ENCODE measurements around the gene DNAH12. TPM values are rescaled to one million over a fixed set of nuclear protein-coding genes. Genes with fewer than 3 reads are reported as not detected.

The DNAH12 gene
- total and polyA plus RNA-seq, 2 donors (not counting 3 experiments of a cell fraction or from before 2014, with no cell fraction given), result 0.06 to 0.20 TPM

- POLR2A ChIA-PET, result no interaction called here
- H3K4me2 ChIP-seq (ENCODE audit: insufficient read depth, low read length), result no peak overlapping the region
- no peak overlapping the region for H3K4me3 ChIP-seq (replicated peaks in 1 of 3; ENCODE audit: insufficient read depth in 1 of 3, low read depth in 1 of 3, low read length in 3 of 3)
- no peaks in the 10 kb centered on the region for H3K4me1 ChIP-seq (ENCODE audit: control insufficient read depth, extremely low read depth, insufficient read depth, low read length)
- CTCF ChIA-PET, result no interaction called here
- intact Hi-C loops (cut with micrococcal nuclease), result no loop called here
- TF ChIP-seq JUN (IDR thresholded peaks at IDR 0.05; ENCODE audit: borderline replicate concordance, insufficient read depth, insufficient read length, low read depth), result no peak
- TF ChIP-seq POLR2AphosphoS5 (IDR thresholded peaks at IDR 0.05; ENCODE audit: insufficient read depth, low read depth, low read length), result no peak
- TF ChIP-seq, protein P1, sequence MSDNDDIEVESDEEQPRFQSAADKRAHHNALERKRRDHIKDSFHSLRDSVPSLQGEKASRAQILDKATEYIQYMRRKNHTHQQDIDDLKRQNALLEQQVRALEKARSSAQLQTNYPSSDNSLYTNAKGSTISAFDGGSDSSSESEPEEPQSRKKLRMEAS (IDR thresholded peaks at IDR 0.05; ENCODE audit: insufficient read depth, insufficient read length), result no peak
- TF ChIP-seq, protein P2, sequence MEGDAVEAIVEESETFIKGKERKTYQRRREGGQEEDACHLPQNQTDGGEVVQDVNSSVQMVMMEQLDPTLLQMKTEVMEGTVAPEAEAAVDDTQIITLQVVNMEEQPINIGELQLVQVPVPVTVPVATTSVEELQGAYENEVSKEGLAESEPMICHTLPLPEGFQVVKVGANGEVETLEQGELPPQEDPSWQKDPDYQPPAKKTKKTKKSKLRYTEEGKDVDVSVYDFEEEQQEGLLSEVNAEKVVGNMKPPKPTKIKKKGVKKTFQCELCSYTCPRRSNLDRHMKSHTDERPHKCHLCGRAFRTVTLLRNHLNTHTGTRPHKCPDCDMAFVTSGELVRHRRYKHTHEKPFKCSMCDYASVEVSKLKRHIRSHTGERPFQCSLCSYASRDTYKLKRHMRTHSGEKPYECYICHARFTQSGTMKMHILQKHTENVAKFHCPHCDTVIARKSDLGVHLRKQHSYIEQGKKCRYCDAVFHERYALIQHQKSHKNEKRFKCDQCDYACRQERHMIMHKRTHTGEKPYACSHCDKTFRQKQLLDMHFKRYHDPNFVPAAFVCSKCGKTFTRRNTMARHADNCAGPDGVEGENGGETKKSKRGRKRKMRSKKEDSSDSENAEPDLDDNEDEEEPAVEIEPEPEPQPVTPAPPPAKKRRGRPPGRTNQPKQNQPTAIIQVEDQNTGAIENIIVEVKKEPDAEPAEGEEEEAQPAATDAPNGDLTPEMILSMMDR (IDR thresholded peaks at IDR 0.05; ENCODE audit: extremely low read depth in 1 of 2, insufficient read depth in 1 of 2, low read depth in 1 of 2, low read length in 2 of 2), result no peak
- no peak for TF ChIP-seq GATA2 (IDR thresholded peaks at IDR 0.05; ENCODE audit: insufficient read depth, insufficient read length, low read depth, low read length)
- TF ChIP-seq MYC (IDR thresholded peaks at IDR 0.05; ENCODE audit: low read depth, low read length), result no peak
- no peak for TF ChIP-seq EZH2 (IDR thresholded peaks at IDR 0.05; ENCODE audit: borderline replicate concordance, low read depth, low read length, severe bottlenecking)
- TF ChIP-seq POLR2A (IDR thresholded peaks at IDR 0.05; ENCODE audit: low read depth, low read length), result no peak
- TF ChIP-seq FOS (IDR thresholded peaks at IDR 0.05; ENCODE audit: borderline replicate concordance, insufficient read depth, low read length), result no peak
- no peak overlapping the region for H2AFZ ChIP-seq (ENCODE audit: low read depth, low read length)
- no peak overlapping the region for H3K9ac ChIP-seq (replicated peaks; ENCODE audit: extremely low read depth, insufficient read depth, low read length)
- dilution Hi-C loops (cut with MboI; ENCODE audit: extremely low pct_ligation_motif_present, low sequenced_read_pairs), result no loop called here
- H3K27me3 ChIP-seq (ENCODE audit: control insufficient read depth in 2 of 2, insufficient read depth in 2 of 2, low read length in 2 of 2), result no peaks in the 10 kb centered on the region
- H3K9me1 ChIP-seq (replicated peaks; ENCODE audit: control insufficient read depth, extremely low read depth, insufficient read depth, low read length), result no peaks in the 10 kb centered on the region
- no peak for FAIRE-seq
- BruUV-seq (replicated peaks), result no TSS peak
- no peak overlapping the region for H3K27ac ChIP-seq (ENCODE audit: insufficient read depth, low read depth, low read length)
- DNase-seq (ENCODE audit: low read depth, low spot score), result no peak
- no peaks in the 10 kb centered on the region for H3K79me2 ChIP-seq (ENCODE audit: control insufficient read depth, insufficient read depth, low read length)
- H3K36me3 ChIP-seq (ENCODE audit: control insufficient read depth in 2 of 2, extremely low read depth in 1 of 2, insufficient read depth in 2 of 2, low read length in 2 of 2), result no peaks in the 10 kb centered on the region
- H3K9me3 ChIP-seq (replicated peaks; ENCODE audit: control insufficient read depth, insufficient read depth, low read length), result no peaks in the 10 kb centered on the region
- H4K20me1 ChIP-seq (replicated peaks; ENCODE audit: control insufficient read depth, extremely low read depth, insufficient read depth, low read length), result no peaks in the 10 kb centered on the region
Measured at GRCh38 chr3:57411715-57412114, 132.4 kb downstream of the DNAH12 start.
